Prostate gland (tissue), 2 donors: ENCODE measurements around the gene LAPTM4A. TPM values are rescaled to one million over a fixed set of nuclear protein-coding genes. Genes with fewer than 3 reads are reported as not detected.
"Not testable (repeated sequence)": the region's sequence is repeated elsewhere in the genome, so short reads cannot be mapped to it uniquely, and the experiment has no call there.

Experiments used
- DNase-seq: peaks from one replicate; pipeline ENCODE4 v3.0.0-alpha.2; 2019; ENCODE audit warnings: low spot score
- H3K27ac ChIP-seq, 2 donors: fragments of 200-600 bp; sonication (generic); 2 replicates each; pipeline ENCODE4 v1.5.1; 2017 to 2019
- H3K27me3 ChIP-seq: fragments of 200-600 bp; sonication (generic); replicated peaks from 2 replicates; pipeline ENCODE4 v1.5.1; 2019; ENCODE audit not compliant: insufficient read depth
- H3K36me3 ChIP-seq, 2 donors: fragments of 200-600 bp; sonication (generic); 1 replicate in 1 of 2; 2 replicates in 1 of 2; pipeline versions ENCODE4 v1.5.1 to v1.8.1; 2017 to 2019
- H3K4me1 ChIP-seq: fragments of 200-600 bp; sonication (generic); replicated peaks from 2 replicates; pipeline ENCODE4 v1.5.1; 2019
- H3K4me3 ChIP-seq, 2 donors: fragments of 200-600 bp; sonication (generic); 2 replicates each; pipeline ENCODE4 v1.5.1; 2017 to 2019
- H3K9me3 ChIP-seq: fragments of 200-600 bp; sonication (generic); 2 replicates; pipeline ENCODE4 v1.5.1; 2017
- POLR2A ChIP-seq: fragments of 450-650 bp; IDR thresholded peaks from one replicate; pipeline ENCODE4 v1.6.1; 2016; ENCODE audit warnings: antibody characterized with exemption, mild to moderate bottlenecking
- POLR2AphosphoS5 ChIP-seq: sonication (generic); formaldehyde crosslinking; IDR thresholded peaks from one replicate; pipeline ENCODE4 v1.6.1; 2017; ENCODE audit warnings: antibody characterized with exemption
- WGBS: methylation state at CpG from one replicate; pipeline ENCODE4 v1.1.5; 2018; 5-methylcytosine and 5-hydroxymethylcytosine counted together
- intact Hi-C: fragments of 100-400 bp; cut with DNase I; formaldehyde crosslinking; loops from one replicate; pipeline ENCODE4 v1.14.2; 2022
- total RNA-seq, 2 donors: library from RNA; depleted of rRNA; stranded (reverse); fragments of >200 nt; gene quantifications; one replicate each; pipeline ENCODE4 v1.1.0, GENCODE V29; 2016
- TF ChIP-seq, protein P1 (sequence below), 4 experiments: fragments of 200-600 bp in 2 of 4; fragments of 450-650 bp in 2 of 4; sonication (generic) in 2 of 4; IDR thresholded peaks; 1 replicate in 3 of 4; 2 replicates in 1 of 4; pipeline ENCODE4 v1.5.1; 2016 to 2019; ENCODE audit warnings: antibody characterized with exemption in 4 of 4, mild to moderate bottlenecking in 2 of 4, moderate library complexity in 2 of 4

LAPTM4A gene
- total RNA-seq, 2 donors from 2014 or later: 142 to 340 TPM

DNA sequence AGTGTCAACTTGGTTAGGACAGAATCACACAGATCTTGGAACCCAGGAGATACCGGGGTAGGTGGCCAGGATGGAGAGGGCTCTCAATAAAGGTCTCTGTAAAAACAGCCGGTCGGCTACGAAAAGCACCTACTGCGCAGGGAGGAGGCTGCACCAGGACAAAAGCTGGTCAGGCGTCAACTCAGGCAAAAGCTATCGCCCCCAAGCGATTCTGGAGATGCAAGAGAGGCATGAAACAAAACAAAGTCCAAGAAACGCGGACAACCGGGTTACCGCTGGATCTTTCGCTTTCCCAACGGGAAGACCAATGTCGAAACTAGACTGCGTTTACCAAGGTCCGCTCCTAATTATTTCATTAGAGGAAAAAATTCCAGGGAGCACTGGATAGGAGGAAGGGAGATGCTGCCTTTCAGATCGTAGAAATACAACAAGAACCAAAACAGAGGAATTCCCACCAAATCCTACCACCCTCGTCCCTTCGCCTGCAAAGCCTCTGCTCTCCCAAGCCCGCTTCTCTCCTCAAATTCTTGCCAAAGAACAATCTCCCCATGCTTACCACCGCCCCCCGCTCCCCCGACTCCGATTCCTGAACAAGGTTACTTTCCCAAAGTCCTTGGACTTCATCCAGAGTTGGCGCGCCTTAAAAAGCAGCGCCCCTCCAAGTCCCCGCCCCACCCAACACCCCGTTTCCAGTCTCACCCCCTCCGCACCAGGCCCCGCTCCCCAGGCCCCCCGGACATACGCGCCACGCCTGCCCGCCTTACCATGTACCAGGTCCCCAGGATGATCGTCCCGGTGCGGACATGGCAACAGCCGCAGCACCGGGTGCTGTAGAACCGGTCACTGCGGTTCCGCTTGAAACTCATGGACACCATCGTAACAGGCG is 539 bp downstream of the LAPTM4A start:
- Histone ChIP-seq H3K27ac (peak overlapping the region; percentile 94 to 98), H3K4me1 (no peaks in the 10 kb centered on the region), H3K9me3 (no peaks in the 10 kb centered on the region), H3K27me3 (no peaks in the 10 kb centered on the region), H3K4me3 (peak overlapping the region; percentile 87 to 89), H3K36me3 (no peaks in the 10 kb centered on the region)
- peak; percentile 12 for TF ChIP-seq POLR2AphosphoS5
- TF ChIP-seq, protein P1, sequence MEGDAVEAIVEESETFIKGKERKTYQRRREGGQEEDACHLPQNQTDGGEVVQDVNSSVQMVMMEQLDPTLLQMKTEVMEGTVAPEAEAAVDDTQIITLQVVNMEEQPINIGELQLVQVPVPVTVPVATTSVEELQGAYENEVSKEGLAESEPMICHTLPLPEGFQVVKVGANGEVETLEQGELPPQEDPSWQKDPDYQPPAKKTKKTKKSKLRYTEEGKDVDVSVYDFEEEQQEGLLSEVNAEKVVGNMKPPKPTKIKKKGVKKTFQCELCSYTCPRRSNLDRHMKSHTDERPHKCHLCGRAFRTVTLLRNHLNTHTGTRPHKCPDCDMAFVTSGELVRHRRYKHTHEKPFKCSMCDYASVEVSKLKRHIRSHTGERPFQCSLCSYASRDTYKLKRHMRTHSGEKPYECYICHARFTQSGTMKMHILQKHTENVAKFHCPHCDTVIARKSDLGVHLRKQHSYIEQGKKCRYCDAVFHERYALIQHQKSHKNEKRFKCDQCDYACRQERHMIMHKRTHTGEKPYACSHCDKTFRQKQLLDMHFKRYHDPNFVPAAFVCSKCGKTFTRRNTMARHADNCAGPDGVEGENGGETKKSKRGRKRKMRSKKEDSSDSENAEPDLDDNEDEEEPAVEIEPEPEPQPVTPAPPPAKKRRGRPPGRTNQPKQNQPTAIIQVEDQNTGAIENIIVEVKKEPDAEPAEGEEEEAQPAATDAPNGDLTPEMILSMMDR (IDR thresholded peaks at IDR 0.05): no peak
- peak; percentile 45 for DNase-seq
- intact Hi-C loops: loop anchor here (5.0 kb wide), 1 partner anchor 39 kb away; the partner anchor contains the start of gene MATN3
- under 1% methylated on average over 38 of the region's 47 CpGs for WGBS

DNA sequence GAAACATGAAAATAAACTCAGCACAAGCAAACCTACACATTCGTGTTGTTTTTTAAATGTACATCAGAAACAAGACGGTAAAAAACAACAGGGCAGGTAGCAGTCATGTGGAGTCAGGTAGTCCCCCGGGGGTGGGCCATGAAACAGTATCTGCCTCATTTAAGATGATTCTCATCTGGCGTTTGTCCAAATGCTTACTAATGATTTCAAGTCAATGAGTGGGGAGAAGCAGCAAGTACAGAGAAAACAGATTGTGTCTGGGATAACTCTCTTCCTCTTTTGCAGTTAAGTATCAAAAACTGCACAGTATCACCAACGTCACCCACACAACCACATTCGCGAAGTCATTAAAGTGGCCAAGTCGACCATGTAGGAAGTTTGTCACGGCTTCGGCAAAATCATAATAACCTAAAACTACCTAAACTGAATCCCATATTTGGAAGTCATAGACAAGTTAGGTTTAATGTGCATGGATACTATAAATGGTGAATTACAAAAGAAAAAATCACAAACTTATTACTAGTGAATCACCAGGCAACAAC is 1.3 kb downstream of the LAPTM4A start:
- intact Hi-C loops: loop anchor here (5.0 kb wide), 1 partner anchor 38 kb away; the partner anchor contains the start of gene MATN3
- no peaks in the 10 kb centered on the region for H3K9me3 ChIP-seq
- H3K4me1 ChIP-seq: no peaks in the 10 kb centered on the region
- peak overlapping the region; percentile 87 to 89 for H3K4me3 ChIP-seq
- WGBS: under 1% methylated on average over 10 of the region's 10 CpGs
- no peaks in the 10 kb centered on the region for H3K27me3 ChIP-seq
- peak overlapping the region; percentile 94 to 98 for H3K27ac ChIP-seq
- H3K36me3 ChIP-seq: no peaks in the 10 kb centered on the region
- TF ChIP-seq POLR2A: no peak
- TF ChIP-seq, protein P1 (IDR thresholded peaks at IDR 0.05): no peak
- no peak for TF ChIP-seq POLR2AphosphoS5
- DNase-seq: peak; percentile 21

DNA sequence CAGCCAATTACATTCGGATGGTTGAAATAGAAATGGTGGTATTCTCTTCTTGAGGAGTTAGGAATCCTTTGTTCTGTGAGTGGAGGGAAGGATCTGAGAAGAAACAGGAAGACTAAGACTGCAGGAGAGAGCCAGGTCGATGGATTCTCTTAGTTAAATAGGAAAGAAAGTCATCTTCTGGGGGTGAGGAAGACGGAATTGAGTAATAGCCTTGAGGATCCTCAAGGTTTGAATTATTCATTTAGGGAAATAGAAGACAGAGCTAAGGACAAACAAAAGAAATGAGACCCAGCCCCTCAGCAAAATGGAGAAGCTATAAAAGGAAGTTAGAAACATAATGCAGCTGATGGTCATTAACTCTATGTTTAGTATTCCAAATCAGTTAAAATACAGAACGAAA is 1.8 kb downstream of the LAPTM4A start:
- no peaks in the 10 kb centered on the region for H3K4me1 ChIP-seq
- H3K27me3 ChIP-seq: no peaks in the 10 kb centered on the region
- 2% methylated on average over 4 of the region's 4 CpGs for WGBS
- intact Hi-C loops: loop anchor here (5.0 kb wide), 1 partner anchor 37 kb away; the partner anchor contains the start of gene MATN3
- no peak for DNase-seq
- peak overlapping the region; percentile 94 to 98 for H3K27ac ChIP-seq
- peak overlapping the region; percentile 87 to 89 for H3K4me3 ChIP-seq
- H3K9me3 ChIP-seq: no peaks in the 10 kb centered on the region
- H3K36me3 ChIP-seq: no peaks in the 10 kb centered on the region
- TF ChIP-seq, protein P1 (IDR thresholded peaks at IDR 0.05): no peak
- TF ChIP-seq POLR2AphosphoS5: no peak
- TF ChIP-seq POLR2A: no peak

DNA sequence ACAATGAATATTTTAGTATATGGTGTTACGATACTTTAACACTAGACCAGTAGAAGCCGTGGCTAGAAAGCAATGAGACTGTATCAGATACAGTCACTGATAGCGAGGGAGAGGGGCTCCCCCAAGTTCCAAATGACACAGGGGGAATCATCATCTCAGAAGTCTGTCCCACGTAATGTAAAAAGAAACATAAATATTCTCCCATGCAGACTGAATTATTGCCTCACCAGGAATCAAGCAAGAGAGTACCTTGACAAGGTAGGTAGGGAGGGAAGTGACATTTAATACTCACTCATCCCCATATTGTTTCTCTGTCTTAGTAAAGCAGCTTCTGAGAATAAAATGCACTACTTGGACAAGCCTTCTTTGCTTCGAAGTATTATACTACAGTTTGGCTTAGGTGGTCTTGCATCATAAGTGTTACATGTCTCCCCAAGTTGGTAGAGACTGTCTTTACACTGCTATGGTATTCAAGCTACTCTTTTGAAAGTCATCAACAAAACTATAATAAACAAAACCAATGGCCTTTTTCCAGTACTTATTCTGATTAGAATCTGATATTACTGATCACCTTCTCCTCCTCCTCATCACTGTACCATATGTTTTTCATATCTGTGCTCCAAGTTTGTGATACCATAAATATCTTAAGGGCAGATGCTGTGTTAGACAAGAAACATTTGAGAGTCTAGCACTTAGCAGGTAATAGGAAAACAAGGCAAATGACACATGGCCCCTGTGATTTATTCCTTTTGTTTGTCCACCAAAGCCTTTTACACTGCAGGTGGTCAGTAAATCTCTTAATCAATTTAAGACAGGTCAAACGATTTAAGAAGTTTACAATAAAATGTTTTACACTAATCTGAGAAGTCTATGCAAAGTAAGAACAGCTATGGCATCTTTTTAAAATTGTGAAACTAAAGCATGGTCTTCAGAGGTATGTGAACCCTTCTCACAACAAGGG is 2.7 kb downstream of the LAPTM4A start:
- no peak for TF ChIP-seq POLR2AphosphoS5
- TF ChIP-seq POLR2A: no peak
- TF ChIP-seq, protein P1 (IDR thresholded peaks at IDR 0.05): no peak
- Histone ChIP-seq H3K4me3 (peak overlapping the region in 1 of 2 donors; percentile 87), H3K4me1 (no peaks in the 10 kb centered on the region), H3K27ac (peak overlapping the region; percentile 94 to 98), H3K36me3 (no peaks in the 10 kb centered on the region), H3K9me3 (no peaks in the 10 kb centered on the region), H3K27me3 (no peaks in the 10 kb centered on the region)
- 35% methylated on average over 6 of the region's 6 CpGs for WGBS
- no peak for DNase-seq
- intact Hi-C loops: no loop called here

DNA sequence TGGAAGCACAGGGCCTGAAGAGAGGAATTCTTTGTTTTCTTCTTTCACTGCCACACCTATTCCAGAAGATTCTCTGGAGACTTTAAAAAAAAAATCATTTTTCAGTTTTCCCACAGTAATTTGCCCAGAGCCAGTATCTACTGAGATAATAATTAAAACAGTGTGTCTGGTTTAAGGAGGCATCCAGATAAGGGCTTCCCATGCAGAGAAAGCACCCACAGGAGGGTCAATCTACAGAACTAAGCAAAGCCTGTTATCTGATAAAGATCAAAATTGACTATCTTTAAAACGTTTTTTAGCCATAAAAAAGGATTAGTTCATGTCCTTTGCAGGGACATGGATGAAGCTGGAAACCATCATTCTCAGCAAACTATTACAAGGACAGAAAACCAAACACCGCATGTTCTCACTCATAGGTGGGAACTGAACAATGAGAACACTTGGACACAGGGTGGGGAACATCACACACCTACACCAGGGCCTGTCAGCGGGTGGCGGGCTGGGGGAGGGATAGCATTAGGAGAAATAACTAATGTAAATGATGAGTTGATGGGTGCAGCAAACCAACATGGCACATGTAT is 5.6 kb downstream of the LAPTM4A start:
- H3K27ac ChIP-seq, H3K4me3 ChIP-seq, H3K27me3 ChIP-seq, H3K9me3 ChIP-seq, DNase-seq, intact Hi-C loops, H3K36me3 ChIP-seq, H3K4me1 ChIP-seq: not testable (repeated sequence)
- WGBS: 59% methylated on average over 4 of the region's 4 CpGs
